ENCODE data around the gene SHPK. TPM values are rescaled to one million over a fixed set of nuclear protein-coding genes. Genes with fewer than 3 reads are reported as not detected.

Gene SHPK
- total and polyA plus RNA-seq, 4 donors, result 9.3 to 66.6 (median 17.0) TPM

GRCh38 chr17:3596804-3597464, 39.1 kb downstream of the SHPK start:
- 95% methylated on average over 27 of the region's 27 CpGs for WGBS
- H3K27ac ChIP-seq (ENCODE audit: low read depth in 1 of 2, low read length in 2 of 2), result no peak overlapping the region
- H3K9me3 ChIP-seq (ENCODE audit: control insufficient read depth in 4 of 4, low read length in 3 of 4), result no peaks in the 10 kb centered on the region
- no peak overlapping the region for H3K4me3 ChIP-seq (ENCODE audit: low read depth in 1 of 3, low read length in 3 of 3)
- H3K36me3 ChIP-seq (ENCODE audit: control insufficient read depth in 4 of 4, insufficient read depth in 3 of 4, low read depth in 1 of 4, low read length in 3 of 4), result peaks cover 1 to 34% (median 7%) of the 10 kb centered on the region in 4 donors
- H3K27me3 ChIP-seq (ENCODE audit: control insufficient read depth in 4 of 4, insufficient read depth in 4 of 4, low read length in 3 of 4), result no peaks in the 10 kb centered on the region
- no peaks in the 10 kb centered on the region for H3K4me1 ChIP-seq (ENCODE audit: control insufficient read depth in 4 of 4, insufficient read depth in 4 of 4, low read length in 3 of 4)
- no peak for DNase-seq (ENCODE audit: low spot score)
- no peak overlapping the region for H3K9ac ChIP-seq (ENCODE audit: low read depth in 1 of 2, low read length in 2 of 2)
- TF ChIP-seq MAX (IDR thresholded peaks at IDR 0.05), result no peak
- TF ChIP-seq FOXA1 (IDR thresholded peaks at IDR 0.05), result no peak
- TF ChIP-seq CTCF (IDR thresholded peaks at IDR 0.05; ENCODE audit: low read depth, low read length, missing input control), result no peak
- TF ChIP-seq HNF4A (conservative IDR thresholded peaks at IDR 0.05), result no peak
- TF ChIP-seq JUND (IDR thresholded peaks at IDR 0.05), result no peak
- TF ChIP-seq HNF4G (IDR thresholded peaks at IDR 0.05), result no peak
- TF ChIP-seq NR2F2 (IDR thresholded peaks at IDR 0.05), result no peak
- no peak for TF ChIP-seq REST (IDR thresholded peaks at IDR 0.05)
- no peak for TF ChIP-seq ZBTB33 (IDR thresholded peaks at IDR 0.05)
- TF ChIP-seq RAD21 (IDR thresholded peaks at IDR 0.05), result no peak
- no peak for TF ChIP-seq FOXA2 (IDR thresholded peaks at IDR 0.05)
- no peak for TF ChIP-seq SP1 (IDR thresholded peaks at IDR 0.05)

GRCh38 chr17:3594976-3595375, 41.1 kb downstream of the SHPK start:
- H3K9ac ChIP-seq (ENCODE audit: low read depth in 1 of 2, low read length in 2 of 2), result no peak overlapping the region
- no peak overlapping the region for H3K27ac ChIP-seq (ENCODE audit: low read depth in 1 of 2, low read length in 2 of 2)
- DNase-seq (ENCODE audit: low spot score), result no peak
- H3K4me3 ChIP-seq (ENCODE audit: low read depth in 1 of 3, low read length in 3 of 3), result no peak overlapping the region
- no peaks in the 10 kb centered on the region for H3K4me1 ChIP-seq (ENCODE audit: control insufficient read depth in 4 of 4, insufficient read depth in 4 of 4, low read length in 3 of 4)
- WGBS, result 88% methylated on average over 15 of the region's 15 CpGs
- peaks cover 3 to 54% (median 17%) of the 10 kb centered on the region in 4 donors for H3K36me3 ChIP-seq (ENCODE audit: control insufficient read depth in 4 of 4, insufficient read depth in 3 of 4, low read depth in 1 of 4, low read length in 3 of 4)
- TF ChIP-seq REST (IDR thresholded peaks at IDR 0.05) (no peak), EGR1 (IDR thresholded peaks at IDR 0.05; ENCODE audit: low read depth in 2 of 2) (no peak), GABPA (IDR thresholded peaks at IDR 0.05 in 1 of 2, conservative IDR thresholded peaks at IDR 0.05 in 1 of 2) (no peak), YY1 (IDR thresholded peaks at IDR 0.05) (no peak), ZBTB33 (IDR thresholded peaks at IDR 0.05) (no peak), RAD21 (IDR thresholded peaks at IDR 0.05) (no peak), RXRA (IDR thresholded peaks at IDR 0.05) (no peak), HNF4A (conservative IDR thresholded peaks at IDR 0.05) (no peak), NR2F2 (IDR thresholded peaks at IDR 0.05) (no peak)
- no peaks in the 10 kb centered on the region for H3K27me3 ChIP-seq (ENCODE audit: control insufficient read depth in 4 of 4, insufficient read depth in 4 of 4, low read length in 3 of 4)
- H3K9me3 ChIP-seq (ENCODE audit: control insufficient read depth in 4 of 4, low read length in 3 of 4), result no peaks in the 10 kb centered on the region
